Neural progenitor cell (in vitro differentiated cells): Measurements from ENCODE around the gene F10.

Experiments
- EZH2phosphoT487 ChIP-seq: fragments of 200-600 bp; sonication (generic); IDR thresholded peaks from 2 replicates; pipeline ENCODE4 v1.6.1; 2017; ENCODE audit warnings: antibody characterized with exemption
- TF ChIP-seq, protein P1 (sequence below): fragments of 200-600 bp; sonication (generic); IDR thresholded peaks from 2 replicates; pipeline ENCODE4 v1.5.1; 2017; ENCODE audit warnings: antibody characterized with exemption, mild to moderate bottlenecking

DNA sequence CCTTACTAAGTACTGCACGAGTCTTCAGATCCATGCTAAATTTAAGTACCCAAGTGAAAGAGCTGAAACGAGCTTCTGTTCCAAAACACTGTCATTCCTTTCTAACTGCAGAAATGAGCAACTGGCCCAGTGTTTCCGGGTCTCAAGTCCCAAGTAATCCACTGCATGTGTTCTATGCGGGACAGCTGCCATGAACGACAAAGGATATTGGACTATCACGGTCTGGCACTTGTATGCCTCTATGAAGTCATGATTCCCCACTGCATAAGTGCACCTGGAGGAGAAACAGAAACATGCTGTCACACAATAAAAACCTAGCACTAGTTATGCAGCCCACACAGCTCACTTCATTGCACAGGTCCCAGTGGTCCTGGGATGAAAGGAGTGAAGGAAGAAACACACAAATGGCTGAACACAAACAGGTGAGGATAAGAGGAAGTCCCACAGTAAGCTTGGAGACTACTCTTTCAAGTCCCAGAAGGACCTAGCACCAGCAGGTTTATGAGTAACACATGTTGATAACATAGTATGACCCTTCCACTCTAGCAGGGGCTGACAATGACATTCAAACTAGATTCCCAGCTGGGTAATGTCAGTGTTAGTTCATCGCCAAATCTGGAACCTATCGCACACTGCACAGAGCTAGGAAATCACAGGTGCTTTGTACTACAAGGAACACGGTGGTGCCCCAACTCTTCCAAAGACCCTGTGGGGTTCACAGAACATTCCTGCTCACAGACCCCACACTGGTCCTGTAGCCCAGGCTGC is 74.6 kb downstream of the F10 start:
- TF ChIP-seq, protein P1, sequence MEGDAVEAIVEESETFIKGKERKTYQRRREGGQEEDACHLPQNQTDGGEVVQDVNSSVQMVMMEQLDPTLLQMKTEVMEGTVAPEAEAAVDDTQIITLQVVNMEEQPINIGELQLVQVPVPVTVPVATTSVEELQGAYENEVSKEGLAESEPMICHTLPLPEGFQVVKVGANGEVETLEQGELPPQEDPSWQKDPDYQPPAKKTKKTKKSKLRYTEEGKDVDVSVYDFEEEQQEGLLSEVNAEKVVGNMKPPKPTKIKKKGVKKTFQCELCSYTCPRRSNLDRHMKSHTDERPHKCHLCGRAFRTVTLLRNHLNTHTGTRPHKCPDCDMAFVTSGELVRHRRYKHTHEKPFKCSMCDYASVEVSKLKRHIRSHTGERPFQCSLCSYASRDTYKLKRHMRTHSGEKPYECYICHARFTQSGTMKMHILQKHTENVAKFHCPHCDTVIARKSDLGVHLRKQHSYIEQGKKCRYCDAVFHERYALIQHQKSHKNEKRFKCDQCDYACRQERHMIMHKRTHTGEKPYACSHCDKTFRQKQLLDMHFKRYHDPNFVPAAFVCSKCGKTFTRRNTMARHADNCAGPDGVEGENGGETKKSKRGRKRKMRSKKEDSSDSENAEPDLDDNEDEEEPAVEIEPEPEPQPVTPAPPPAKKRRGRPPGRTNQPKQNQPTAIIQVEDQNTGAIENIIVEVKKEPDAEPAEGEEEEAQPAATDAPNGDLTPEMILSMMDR, result no peak
- TF ChIP-seq EZH2phosphoT487, result no peak
